GM12864 (cell line): ENCODE measurements around the gene GDE1.

Experiments used
- DNase-seq: peaks from one replicate; pipeline ENCODE4 v3.0.0-alpha.2; 2011; ENCODE audit warnings: low read depth
- H3K4me3 ChIP-seq: 2 replicates; pipeline ENCODE4 v1.5.1; 2011; ENCODE audit warnings: mild to moderate bottlenecking, low read depth, low read length, control low read depth
- CTCF ChIP-seq: IDR thresholded peaks from 2 replicates; pipeline ENCODE4 v1.5.1; 2011; ENCODE audit warnings: low read depth, mild to moderate bottlenecking, moderate library complexity, low read length, control low read depth, inconsistent platforms; ENCODE audit errors: missing control alignments

Gene GDE1

GRCh38 chr16:19540241-19540970 is 18.5 kb upstream of the GDE1 start:
- TF ChIP-seq CTCF = no peak
- H3K4me3 ChIP-seq = no peak overlapping the region
- DNase-seq = no peak

- no peak overlapping the region for H3K4me3 ChIP-seq
- DNase-seq = no peak
- TF ChIP-seq CTCF = no peak
Observed at GRCh38 chr16:19532601-19533000, 10.7 kb upstream of the GDE1 start.

- H3K4me3 ChIP-seq = no peak overlapping the region
- TF ChIP-seq CTCF = no peak
Observed at GRCh38 chr16:19528666-19529065, 6.8 kb upstream of the GDE1 start.

GRCh38 chr16:19527161-19527560 is 5.3 kb upstream of the GDE1 start:
- no peak for DNase-seq
- no peak overlapping the region for H3K4me3 ChIP-seq
- TF ChIP-seq CTCF = no peak

More at GRCh38 chr16:19528666-19529065, 6.8 kb upstream of the GDE1 start:
- DNase-seq = no peak

GRCh38 chr16:19525385-19525723 is 3.5 kb upstream of the GDE1 start:
- no peak for TF ChIP-seq CTCF
- H3K4me3 ChIP-seq = peak overlapping the region; percentile 78
- no peak for DNase-seq

GRCh38 chr16:19524616-19525384 is 2.9 kb upstream of the GDE1 start:
- H3K4me3 ChIP-seq = peak overlapping the region; percentile 78
- TF ChIP-seq CTCF = no peak

GRCh38 chr16:19524356-19524615 is 2.4 kb upstream of the GDE1 start:
- no peak for DNase-seq
- peak overlapping the region; percentile 78 for H3K4me3 ChIP-seq
- no peak for TF ChIP-seq CTCF

More at GRCh38 chr16:19524616-19525384, 2.9 kb upstream of the GDE1 start:
- no peak for DNase-seq
